MM.1S (cell line): ENCODE results near the gene SDK1.
A peak's percentile ranks its signal among the peaks of the same experiment; 100 is the strongest.

Experiments
- DNase-seq: peaks from one replicate; pipeline ENCODE4 v3.0.0-alpha.2; 2015
- H2AFZ ChIP-seq: fragments of 300-600 bp; sonication (generic); 2 replicates; pipeline ENCODE4 v1.6.0; 2016; ENCODE audit warnings: antibody characterized with exemption, low read length
- H3F3A ChIP-seq: fragments of 300-600 bp; sonication (generic); 2 replicates; pipeline ENCODE4 v1.6.1; 2016; ENCODE audit warnings: mild to moderate bottlenecking, antibody characterized with exemption, low read length, moderate library complexity, mixed read lengths; ENCODE audit not compliant: insufficient read depth
- H3K27ac ChIP-seq: fragments of 300-600 bp; sonication (generic); 2 replicates; pipeline ENCODE4 v1.5.1; 2016; ENCODE audit warnings: mild to moderate bottlenecking, low read length
- H3K27me3 ChIP-seq: fragments of 300-600 bp; sonication (generic); replicated peaks from 2 replicates; pipeline ENCODE4 v1.6.0; 2016; ENCODE audit warnings: low read length; ENCODE audit not compliant: insufficient read depth
- H3K36me3 ChIP-seq: fragments of 300-600 bp; sonication (generic); replicated peaks from 2 replicates; pipeline ENCODE4 v1.6.1; 2016; ENCODE audit warnings: mild to moderate bottlenecking, low read length, mixed read lengths; ENCODE audit not compliant: insufficient read depth
- H3K4me1 ChIP-seq: fragments of 300-600 bp; sonication (generic); 2 replicates; pipeline ENCODE4 v1.6.1; 2016; ENCODE audit warnings: low read length, mixed read lengths
- H3K4me2 ChIP-seq: fragments of 300-600 bp; sonication (generic); 2 replicates; pipeline ENCODE4 v1.6.0; 2016; ENCODE audit warnings: low read depth, low read length
- H3K4me3 ChIP-seq: fragments of 300-600 bp; sonication (generic); 2 replicates; pipeline ENCODE4 v1.5.1; 2016; ENCODE audit warnings: low read length, mixed read lengths
- H3K79me2 ChIP-seq: fragments of 300-600 bp; sonication (generic); 2 replicates; pipeline ENCODE4 v1.6.1; 2016; ENCODE audit warnings: mixed run types, low read length, mixed read lengths
- H3K9ac ChIP-seq: fragments of 300-600 bp; sonication (generic); 2 replicates; pipeline ENCODE4 v1.6.1; 2016; ENCODE audit warnings: low read length, mixed read lengths
- H3K9me2 ChIP-seq: fragments of 300-600 bp; sonication (generic); replicated peaks from 2 replicates; pipeline ENCODE4 v1.6.1; 2016; ENCODE audit warnings: mild to moderate bottlenecking, low read length, mixed read lengths; ENCODE audit not compliant: insufficient read depth
- H3K9me3 ChIP-seq: fragments of 300-600 bp; sonication (generic); replicated peaks from 2 replicates; pipeline ENCODE4 v1.6.1; 2016; ENCODE audit warnings: mild to moderate bottlenecking, low read length, mixed read lengths; ENCODE audit not compliant: insufficient read depth
- H4K20me1 ChIP-seq: fragments of 300-600 bp; sonication (generic); 2 replicates; pipeline ENCODE4 v1.6.1; 2016; ENCODE audit warnings: mild to moderate bottlenecking, low read length, moderate library complexity, mixed read lengths; ENCODE audit not compliant: insufficient read depth
- CTCF ChIP-seq: fragments of 300-600 bp; sonication (generic); IDR thresholded peaks from 2 replicates; pipeline ENCODE4 v1.5.1; 2016; ENCODE audit warnings: antibody characterized with exemption, low read length, mixed read lengths
- EZH2 ChIP-seq: fragments of 300-600 bp; sonication (generic); optimal IDR thresholded peaks from 2 replicates; pipeline ENCODE3; 2017; ENCODE audit warnings: low read depth, mild to moderate bottlenecking, antibody characterized with exemption, low read length, mixed read lengths
- EZH2phosphoT487 ChIP-seq: fragments of 300-600 bp; sonication (generic); IDR thresholded peaks from 2 replicates; pipeline ENCODE4 v1.6.1; 2018; ENCODE audit warnings: antibody characterized with exemption, low read length

The SDK1 gene

GRCh38 chr7:3670898-3671297, 369.8 kb downstream of the SDK1 start:
- Histone ChIP-seq H3K36me3 (no peaks in the 10 kb centered on the region), H3F3A (no peaks in the 10 kb centered on the region), H3K79me2 (no peaks in the 10 kb centered on the region), H3K27ac (no peak overlapping the region), H3K9me2 (no peaks in the 10 kb centered on the region), H3K4me1 (no peaks in the 10 kb centered on the region), H2AFZ (no peak overlapping the region), H3K4me3 (no peak overlapping the region), H4K20me1 (no peaks in the 10 kb centered on the region), H3K9me3 (no peaks in the 10 kb centered on the region), H3K9ac (no peak overlapping the region), H3K4me2 (no peak overlapping the region), H3K27me3 (no peaks in the 10 kb centered on the region)
- TF ChIP-seq EZH2phosphoT487 (no peak), CTCF (no peak), EZH2 (no peak)
- no peak for DNase-seq

GRCh38 chr7:3673524-3673923, 372.5 kb downstream of the SDK1 start:
- H3F3A ChIP-seq: no peaks in the 10 kb centered on the region
- H3K4me2 ChIP-seq: no peak overlapping the region
- no peak overlapping the region for H3K9ac ChIP-seq
- H3K9me2 ChIP-seq: no peaks in the 10 kb centered on the region
- H3K79me2 ChIP-seq: no peaks in the 10 kb centered on the region
- no peaks in the 10 kb centered on the region for H4K20me1 ChIP-seq
- no peak overlapping the region for H3K4me3 ChIP-seq
- TF ChIP-seq EZH2phosphoT487 (no peak), EZH2 (no peak), CTCF (peak; percentile 22)
- DNase-seq: peak; percentile 19
- no peak overlapping the region for H2AFZ ChIP-seq
- H3K4me1 ChIP-seq: no peaks in the 10 kb centered on the region
- H3K27me3 ChIP-seq: no peaks in the 10 kb centered on the region
- no peaks in the 10 kb centered on the region for H3K9me3 ChIP-seq
- H3K36me3 ChIP-seq: no peaks in the 10 kb centered on the region
- H3K27ac ChIP-seq: no peak overlapping the region

- no peak overlapping the region for H2AFZ ChIP-seq
- no peaks in the 10 kb centered on the region for H3K79me2 ChIP-seq
- no peak overlapping the region for H3K4me3 ChIP-seq
- no peak for TF ChIP-seq EZH2
- no peak for TF ChIP-seq CTCF
- no peak for TF ChIP-seq EZH2phosphoT487
- no peak for DNase-seq
- no peaks in the 10 kb centered on the region for H3K9me3 ChIP-seq
- H3K4me1 ChIP-seq: no peaks in the 10 kb centered on the region
- no peaks in the 10 kb centered on the region for H3F3A ChIP-seq
- H3K36me3 ChIP-seq: no peaks in the 10 kb centered on the region
- H3K9me2 ChIP-seq: no peaks in the 10 kb centered on the region
- H4K20me1 ChIP-seq: no peaks in the 10 kb centered on the region
- H3K9ac ChIP-seq: no peak overlapping the region
- H3K4me2 ChIP-seq: no peak overlapping the region
- no peak overlapping the region for H3K27ac ChIP-seq
- H3K27me3 ChIP-seq: no peaks in the 10 kb centered on the region
These were observed 377.3 kb downstream of the SDK1 start for GRCh38 chr7:3678314-3678810.
